HG03064 (cell line): Measurements from ENCODE around the gene HLA-DQB1.
A peak's percentile ranks its signal among the peaks of the same experiment; 100 is the strongest.
"Not testable (repeated sequence)": the region's sequence is repeated elsewhere in the genome, so short reads cannot be mapped to it uniquely, and the experiment has no call there.

Source experiments
- ATAC-seq: cut with Tn5 transposase; IDR thresholded peaks from one replicate; pipeline ENCODE4 v1.9.1; 2021; ENCODE audit warnings: low read depth; ENCODE audit not compliant: unreplicated experiment

Gene HLA-DQB1

DNA sequence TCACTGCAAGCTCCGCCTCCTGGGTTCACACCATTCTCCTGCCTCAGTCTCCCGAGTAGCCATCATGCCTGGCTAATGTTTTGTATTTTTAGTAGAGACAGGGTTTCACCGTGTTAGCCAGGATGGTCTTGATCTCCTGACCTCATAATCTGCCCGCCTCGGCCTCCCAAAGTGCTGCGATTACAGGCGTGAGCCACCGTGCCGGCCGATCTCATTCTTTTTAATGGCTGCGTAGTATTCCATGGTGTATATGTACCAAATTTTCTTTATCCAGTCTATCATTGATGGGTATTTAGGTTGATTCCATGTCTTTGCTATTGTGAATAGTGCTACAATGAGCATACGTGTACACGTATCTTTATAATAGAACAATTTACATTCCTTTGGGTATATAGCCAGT, 36.7 kb downstream of the HLA-DQB1 start:
- not testable (repeated sequence) for ATAC-seq

DNA sequence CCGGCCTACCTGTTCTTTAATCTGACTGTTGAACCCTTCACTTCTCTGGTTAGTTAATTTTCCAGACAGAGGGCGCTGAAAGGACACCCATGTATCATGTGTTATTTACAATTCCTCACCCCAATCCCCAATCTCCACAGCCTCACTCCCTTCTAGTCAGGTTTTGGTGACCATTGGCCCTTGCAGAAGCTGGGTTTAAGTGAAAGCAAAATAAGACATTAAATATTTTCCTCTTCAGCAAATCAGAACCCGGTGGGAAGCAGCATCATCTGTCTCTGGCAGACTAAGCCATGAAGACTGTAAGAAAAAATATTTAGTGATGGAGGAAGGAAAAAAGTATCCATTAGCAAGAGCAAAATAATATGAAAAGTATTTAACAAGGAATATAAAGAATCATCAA, 38.6 kb downstream of the HLA-DQB1 start:
- ATAC-seq = no peak

DNA sequence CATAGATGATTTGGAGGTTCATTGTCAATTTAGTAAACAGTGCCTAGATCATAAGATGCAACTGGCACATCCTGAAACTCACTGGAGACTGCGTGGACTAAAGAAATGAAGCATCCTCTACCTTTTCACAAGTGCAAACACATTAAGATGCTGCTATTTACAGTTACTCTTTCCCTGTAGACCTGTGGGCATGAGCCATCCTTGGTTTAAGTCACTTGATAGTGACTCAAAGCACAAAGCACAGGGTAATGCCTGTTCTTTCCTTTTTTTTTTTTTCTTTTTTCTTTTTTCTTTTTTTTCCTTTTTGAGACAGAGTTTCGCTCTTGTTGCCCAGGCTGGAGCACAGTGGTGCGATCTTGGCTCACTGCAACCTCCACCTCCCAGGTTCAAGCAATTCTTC, 39.2 kb downstream of the HLA-DQB1 start:
- no peak for ATAC-seq

DNA sequence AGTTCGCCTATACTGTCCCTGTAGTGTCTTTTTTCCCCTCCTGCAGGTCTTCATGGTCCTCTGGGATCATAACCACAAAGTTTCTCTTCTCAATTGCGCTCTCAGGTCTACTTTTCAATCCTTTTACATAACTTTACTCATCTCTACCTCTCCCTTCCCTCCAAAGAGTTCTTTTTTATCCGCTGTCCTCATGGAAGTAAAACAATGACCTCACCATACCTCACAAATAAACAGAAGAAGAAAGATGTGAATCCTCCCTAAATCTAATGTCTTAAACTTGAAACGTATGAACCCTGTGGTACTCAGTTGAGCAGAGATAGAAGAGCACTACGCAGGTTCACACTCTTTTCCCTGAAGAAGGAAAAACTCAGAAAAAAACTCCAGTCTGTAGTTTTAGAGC, 41.3 kb downstream of the HLA-DQB1 start:
- ATAC-seq = no peak

- ATAC-seq = no peak
These were observed 41.9 kb downstream of the HLA-DQB1 start for GRCh38 chr6:32624565-32624964.

- no peak for ATAC-seq
These were observed 42.8 kb downstream of the HLA-DQB1 start for GRCh38 chr6:32623693-32624092.

- ATAC-seq = peak; percentile 57
These were observed 43.7 kb downstream of the HLA-DQB1 start for GRCh38 chr6:32622545-32623401.

DNA sequence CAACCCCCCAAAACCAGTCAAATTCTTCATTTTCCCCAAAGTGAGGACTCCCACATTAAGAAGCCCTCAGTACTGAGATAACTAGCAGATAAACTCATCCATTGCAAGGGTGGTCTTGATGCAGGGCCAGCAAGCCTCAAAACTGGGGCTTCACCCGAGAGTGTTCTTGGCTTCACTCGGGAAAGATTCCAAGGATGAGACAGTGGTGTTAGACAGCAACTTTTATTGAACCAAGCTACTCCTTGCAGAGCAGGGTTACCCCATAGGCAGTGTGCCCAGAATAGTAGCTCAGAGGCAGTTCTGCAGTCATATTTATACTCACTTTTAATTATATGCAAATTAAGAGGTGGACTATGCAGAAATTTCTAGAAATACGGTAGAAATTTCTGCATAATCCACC, 45.1 kb downstream of the HLA-DQB1 start:
- ATAC-seq = no peak

GRCh38 chr6:32617751-32618150, 48.7 kb downstream of the HLA-DQB1 start:
- ATAC-seq = no peak

DNA sequence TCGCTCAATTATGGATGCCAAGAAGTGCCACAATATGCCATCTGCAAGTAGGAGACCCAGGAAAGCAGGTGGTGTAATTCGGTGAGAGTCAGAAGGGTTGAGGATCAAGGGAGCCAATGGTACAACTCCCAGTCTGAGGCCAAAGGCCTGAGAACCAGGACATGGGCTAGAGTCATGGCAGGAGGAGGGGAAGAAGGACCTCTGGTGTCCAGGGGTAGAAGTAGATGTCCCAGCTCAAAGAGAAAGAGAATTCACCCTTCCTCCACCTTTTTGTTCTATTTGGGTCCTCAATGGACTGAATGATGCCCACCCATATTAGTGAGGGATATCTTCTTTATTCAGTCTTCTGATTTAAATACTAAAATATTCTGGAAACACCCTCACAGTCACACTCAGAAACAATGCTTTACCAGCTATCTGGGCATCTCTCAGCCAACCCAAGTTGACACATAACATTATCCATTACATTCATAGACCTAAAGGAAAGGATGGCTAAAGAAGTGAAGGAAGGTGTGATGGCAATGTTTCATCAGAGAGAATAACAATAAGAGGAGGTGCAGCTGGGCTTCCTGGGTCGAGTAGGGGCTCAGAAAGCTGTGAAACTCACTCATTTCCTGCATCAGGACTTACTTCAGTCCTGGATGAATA, 50.4 kb downstream of the HLA-DQB1 start:
- ATAC-seq = no peak

- no peak for ATAC-seq
These were observed 51.9 kb downstream of the HLA-DQB1 start for GRCh38 chr6:32614366-32615081.

GRCh38 chr6:32613475-32613874, 53.0 kb downstream of the HLA-DQB1 start:
- no peak for ATAC-seq

- ATAC-seq = no peak
These were observed 55.7 kb downstream of the HLA-DQB1 start for GRCh38 chr6:32610682-32611296.

DNA sequence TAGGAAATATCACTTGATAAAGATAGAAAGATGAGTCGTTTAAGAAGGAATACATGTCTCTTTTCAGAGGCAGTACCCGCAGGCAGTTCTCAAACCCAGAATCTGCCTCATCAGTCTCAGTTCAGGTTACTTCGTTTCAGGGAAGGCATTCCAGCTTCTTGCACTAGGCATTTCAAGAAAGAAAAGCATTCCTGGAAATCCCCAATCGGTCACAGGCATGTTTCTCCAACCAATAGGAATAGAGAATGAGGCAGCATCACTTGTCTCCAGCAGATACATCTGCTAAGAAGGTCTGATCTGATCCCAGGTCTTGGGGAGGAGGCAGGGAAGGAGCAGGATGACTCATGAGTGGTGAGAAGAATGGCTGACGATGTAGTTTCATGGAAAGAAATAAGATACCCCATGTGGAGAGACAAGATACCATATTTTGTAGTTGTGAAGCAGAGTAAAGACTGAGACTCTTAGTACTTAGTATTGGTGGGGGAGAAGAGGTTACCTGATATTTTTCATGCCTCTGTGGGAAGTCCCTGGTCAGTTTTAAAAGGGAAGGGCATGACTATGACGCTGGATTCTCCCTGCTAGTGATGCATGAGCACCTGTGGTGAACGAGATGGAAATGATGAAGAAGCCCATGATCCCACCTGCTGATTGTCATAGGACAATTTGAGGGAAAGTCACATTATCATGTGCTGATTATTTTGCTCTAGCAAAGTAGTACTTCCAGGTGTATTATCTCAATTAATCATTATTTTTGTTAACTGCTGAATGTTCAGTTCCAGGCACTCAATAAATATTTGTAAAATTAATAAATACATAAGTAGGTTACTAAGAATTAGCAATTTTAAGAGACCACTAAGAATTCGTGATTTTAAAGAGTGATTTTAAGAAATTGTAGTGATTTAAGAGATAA, 56.5 kb downstream of the HLA-DQB1 start:
- ATAC-seq = peak; percentile 86
